Hepatocyte (in vitro differentiated cells): ENCODE measurements around the gene ZNF142. TPM values are rescaled to one million over a fixed set of nuclear protein-coding genes. Genes with fewer than 3 reads are reported as not detected.

ENCODE experiments used
- DNase-seq: peaks from one replicate; pipeline ENCODE4 v3.0.0-alpha.2; 2016; ENCODE audit warnings: low spot score
- H2AFZ ChIP-seq: fragments of 200-600 bp; sonication (generic); 2 replicates; pipeline ENCODE4 v1.6.0; 2016; ENCODE audit warnings: antibody characterized with exemption, mild to moderate bottlenecking
- H3K27ac ChIP-seq: fragments of 200-600 bp; sonication (generic); 2 replicates; pipeline ENCODE4 v1.5.1; 2016; ENCODE audit warnings: mild to moderate bottlenecking
- H3K27me3 ChIP-seq: fragments of 200-600 bp; sonication (generic); 2 replicates; pipeline ENCODE4 v1.6.1; 2016
- H3K36me3 ChIP-seq: fragments of 200-600 bp; sonication (generic); replicated peaks from 2 replicates; pipeline ENCODE4 v1.5.1; 2016; ENCODE audit warnings: low read depth; ENCODE audit not compliant: insufficient read depth
- H3K4me1 ChIP-seq: fragments of 200-600 bp; sonication (generic); 2 replicates; pipeline ENCODE4 v1.5.1; 2016; ENCODE audit warnings: mild to moderate bottlenecking, moderate library complexity; ENCODE audit not compliant: insufficient read depth
- H3K4me2 ChIP-seq: fragments of 200-600 bp; sonication (generic); 2 replicates; pipeline ENCODE4 v1.6.0; 2016
- H3K4me3 ChIP-seq: fragments of 200-600 bp; sonication (generic); 2 replicates; pipeline ENCODE4 v1.5.1; 2016; ENCODE audit warnings: mild to moderate bottlenecking
- H3K79me2 ChIP-seq: fragments of 200-600 bp; sonication (generic); 2 replicates; pipeline ENCODE4 v1.6.0; 2017; ENCODE audit warnings: mild to moderate bottlenecking
- H3K9me2 ChIP-seq: fragments of 200-600 bp; sonication (generic); replicated peaks from 2 replicates; pipeline ENCODE4 v1.6.0; 2017; ENCODE audit warnings: mild to moderate bottlenecking; ENCODE audit not compliant: insufficient read depth
- H3K9me3 ChIP-seq: fragments of 200-600 bp; sonication (generic); 2 replicates; pipeline ENCODE4 v1.5.1; 2016; ENCODE audit warnings: low read depth, mild to moderate bottlenecking
- H4K20me1 ChIP-seq: fragments of 200-600 bp; sonication (generic); 2 replicates; pipeline ENCODE4 v1.6.0; 2016; ENCODE audit warnings: mild to moderate bottlenecking; ENCODE audit not compliant: insufficient read depth, poor library complexity, severe bottlenecking
- CTCF ChIP-seq: fragments of 200-600 bp; sonication (generic); IDR thresholded peaks from 2 replicates; pipeline ENCODE4 v1.5.1; 2016; ENCODE audit warnings: antibody characterized with exemption, mild to moderate bottlenecking; ENCODE audit not compliant: poor library complexity
- EZH2 ChIP-seq: fragments of 200-600 bp; sonication (generic); IDR thresholded peaks from 2 replicates; pipeline ENCODE4 v1.6.1; 2016; ENCODE audit warnings: antibody characterized with exemption, mild to moderate bottlenecking, borderline replicate concordance
- EZH2phosphoT487 ChIP-seq: fragments of 200-600 bp; sonication (generic); IDR thresholded peaks from one replicate; pipeline ENCODE4 v1.6.1; 2018; ENCODE audit warnings: antibody characterized with exemption, mild to moderate bottlenecking, low read depth, moderate library complexity; ENCODE audit not compliant: unreplicated experiment, severe bottlenecking
- WGBS: methylation state at CpG from one replicate; pipeline ENCODE4 v1.1.6; 2016; ENCODE audit warnings: low lambda C conversion rate; ENCODE audit errors: missing lambda C conversion rate; 5-methylcytosine and 5-hydroxymethylcytosine counted together
- polyA plus RNA-seq: library from polyadenylated mRNA; unstranded; fragments of >200 nt; fragmentation: Nextera tagmentation; extraction: Ambion mirVana; gene quantifications from 2 replicates; pipeline ENCODE4 v1.2.1, GENCODE V29; 2016
- total RNA-seq: library from RNA; depleted of rRNA; stranded (reverse); fragments of >200 nt; gene quantifications from 2 replicates; pipeline ENCODE4 v1.2.3, GENCODE V29; 2014

Gene ZNF142
- total and polyA plus RNA-seq, 2 experiments from 2014 or later: 6.0 to 8.9 TPM

DNA sequence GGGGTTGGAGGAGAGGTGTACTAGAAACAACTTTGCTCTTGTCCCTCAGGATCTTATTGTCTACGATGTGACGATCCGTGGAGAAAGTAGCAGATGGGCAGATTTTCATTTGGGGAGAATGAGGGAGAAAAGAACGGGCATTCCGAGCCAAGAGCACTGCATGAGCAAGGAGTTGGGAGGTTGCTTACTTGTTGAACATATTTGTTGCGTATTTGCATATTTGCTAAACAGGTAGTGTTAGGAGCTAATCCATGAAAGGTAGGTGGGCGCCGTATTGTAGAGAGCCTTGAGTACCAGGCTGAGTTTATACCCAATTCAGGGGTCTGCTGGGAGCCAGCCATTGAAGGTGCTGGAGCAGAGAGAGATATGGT is 550 bp upstream of the ZNF142 start:
- Histone ChIP-seq H3K9me3 (no peaks in the 10 kb centered on the region), H3K27ac (no peak overlapping the region), H4K20me1 (no peaks in the 10 kb centered on the region), H3K79me2 (peaks cover 26% of the 10 kb centered on the region), H3K9me2 (no peaks in the 10 kb centered on the region), H2AFZ (peak overlapping the region; percentile 70), H3K27me3 (no peaks in the 10 kb centered on the region), H3K4me3 (peak overlapping the region; percentile 69), H3K36me3 (no peaks in the 10 kb centered on the region), H3K4me2 (peak overlapping the region; percentile 95), H3K4me1 (peaks cover 4% of the 10 kb centered on the region)
- TF ChIP-seq EZH2 (no peak), CTCF (no peak), EZH2phosphoT487 (no peak)
- DNase-seq: no peak
- 27% methylated on average over 8 of the region's 8 CpGs for WGBS

GRCh38 chr2:218658671-218659257 is 659 bp downstream of the ZNF142 start:
- Histone ChIP-seq H3K27ac (peak overlapping the region; percentile 65), H3K79me2 (peaks cover 26% of the 10 kb centered on the region)

GRCh38 chr2:218655751-218656150 is 3.7 kb downstream of the ZNF142 start:
- DNase-seq: no peak
- Histone ChIP-seq H3K9me2 (no peaks in the 10 kb centered on the region), H4K20me1 (no peaks in the 10 kb centered on the region), H3K79me2 (peaks cover 26% of the 10 kb centered on the region), H3K36me3 (no peaks in the 10 kb centered on the region), H3K4me1 (peaks cover 4% of the 10 kb centered on the region), H2AFZ (no peak overlapping the region), H3K4me2 (no peak overlapping the region), H3K4me3 (no peak overlapping the region), H3K9me3 (no peaks in the 10 kb centered on the region), H3K27ac (no peak overlapping the region), H3K27me3 (no peaks in the 10 kb centered on the region)
- WGBS: 100% methylated on average over 2 of the region's 2 CpGs
- TF ChIP-seq EZH2 (no peak), EZH2phosphoT487 (no peak), CTCF (no peak)

More at GRCh38 chr2:218658671-218659257, 659 bp downstream of the ZNF142 start:
- no peak for TF ChIP-seq EZH2
- peak; percentile 55 for TF ChIP-seq CTCF
- Histone ChIP-seq H4K20me1 (no peaks in the 10 kb centered on the region), H3K4me3 (peak overlapping the region; percentile 69), H3K9me3 (no peaks in the 10 kb centered on the region), H3K4me2 (peak overlapping the region; percentile 95), H3K36me3 (no peaks in the 10 kb centered on the region), H3K4me1 (peaks cover 4% of the 10 kb centered on the region), H3K27me3 (no peaks in the 10 kb centered on the region), H2AFZ (peak overlapping the region; percentile 39), H3K9me2 (no peaks in the 10 kb centered on the region)
- WGBS: 2% methylated on average over 27 of the region's 27 CpGs
- peak; percentile 77 for DNase-seq

DNA sequence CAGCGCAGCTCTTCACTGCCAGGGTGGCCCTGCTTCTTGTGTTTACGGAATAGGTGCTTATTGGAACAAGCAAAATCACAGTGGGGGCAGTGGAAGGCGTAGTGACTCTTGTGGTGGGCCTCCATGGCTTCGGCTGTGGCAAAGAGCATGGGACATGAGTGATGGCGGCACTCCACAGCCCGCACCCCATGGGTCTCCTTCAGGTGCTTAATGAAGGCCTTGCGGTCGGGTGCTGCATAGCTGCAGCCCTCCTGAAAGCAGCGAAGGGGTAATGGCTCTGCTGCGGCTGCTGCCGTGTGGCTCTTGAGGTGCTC is 10.7 kb downstream of the ZNF142 start:
- H3K4me3 ChIP-seq: no peak overlapping the region
- no peaks in the 10 kb centered on the region for H3K27me3 ChIP-seq
- H3K9me2 ChIP-seq: no peaks in the 10 kb centered on the region
- no peaks in the 10 kb centered on the region for H3K36me3 ChIP-seq
- peaks cover 5% of the 10 kb centered on the region for H3K79me2 ChIP-seq
- no peaks in the 10 kb centered on the region for H4K20me1 ChIP-seq
- 92% methylated on average over 10 of the region's 11 CpGs for WGBS
- H3K4me1 ChIP-seq: no peaks in the 10 kb centered on the region
- TF ChIP-seq EZH2: no peak
- TF ChIP-seq EZH2phosphoT487: no peak
- TF ChIP-seq CTCF: no peak
- no peak overlapping the region for H3K27ac ChIP-seq
- H3K4me2 ChIP-seq: no peak overlapping the region
- no peaks in the 10 kb centered on the region for H3K9me3 ChIP-seq
- DNase-seq: no peak
- H2AFZ ChIP-seq: no peak overlapping the region
